ENCODE measurements around the gene CREB1.
"Not testable (repeated sequence)": the region's sequence is repeated elsewhere in the genome, so short reads cannot be mapped to it uniquely, and the experiment has no call there.

The CREB1 gene

GRCh38 chr2:207487650-207488311 is 42.0 kb upstream of the CREB1 start:
- Histone ChIP-seq H3K9me3 (ENCODE audit: low read depth, low read length) (no peaks in the 10 kb centered on the region), H3K9ac (ENCODE audit: insufficient read length) (no peak overlapping the region), H3K27ac (no peak overlapping the region), H3K36me3 (ENCODE audit: insufficient read depth, low read length) (no peaks in the 10 kb centered on the region), H3K4me3 (no peak overlapping the region)
- TF ChIP-seq EZH2 (IDR thresholded peaks at IDR 0.05) (no peak), POLR2AphosphoS5 (IDR thresholded peaks at IDR 0.05; ENCODE audit: borderline replicate concordance, low read depth, low read length) (no peak), FOXP2 (optimal IDR thresholded peaks at IDR 0.05; ENCODE audit: control extremely low read depth, extremely low read length, insufficient read depth) (no peak)
- no peak for DNase-seq (ENCODE audit: low read depth, low spot score)

GRCh38 chr2:207489251-207489650 is 40.5 kb upstream of the CREB1 start:
- Histone ChIP-seq H3K36me3 (ENCODE audit: insufficient read depth, low read length) (no peaks in the 10 kb centered on the region), H3K9me3 (ENCODE audit: low read depth, low read length) (no peaks in the 10 kb centered on the region), H3K9ac (ENCODE audit: insufficient read length) (no peak overlapping the region), H3K27ac (no peak overlapping the region), H3K4me3 (no peak overlapping the region)
- TF ChIP-seq FOXP2 (optimal IDR thresholded peaks at IDR 0.05; ENCODE audit: control extremely low read depth, extremely low read length, insufficient read depth) = no peak
- no peak for TF ChIP-seq EZH2 (IDR thresholded peaks at IDR 0.05)
- TF ChIP-seq POLR2AphosphoS5 (IDR thresholded peaks at IDR 0.05; ENCODE audit: borderline replicate concordance, low read depth, low read length) = no peak
- no peak for DNase-seq (ENCODE audit: low read depth, low spot score)

- Histone ChIP-seq H3K27ac (no peak overlapping the region), H3K36me3 (ENCODE audit: insufficient read depth, low read length) (no peaks in the 10 kb centered on the region), H3K9me3 (ENCODE audit: low read depth, low read length) (no peaks in the 10 kb centered on the region), H3K9ac (ENCODE audit: insufficient read length) (no peak overlapping the region), H3K4me3 (no peak overlapping the region)
- DNase-seq (ENCODE audit: low read depth, low spot score) = no peak
- TF ChIP-seq POLR2AphosphoS5 (IDR thresholded peaks at IDR 0.05; ENCODE audit: borderline replicate concordance, low read depth, low read length) = no peak
- no peak for TF ChIP-seq EZH2 (IDR thresholded peaks at IDR 0.05)
- TF ChIP-seq FOXP2 (optimal IDR thresholded peaks at IDR 0.05; ENCODE audit: control extremely low read depth, extremely low read length, insufficient read depth) = no peak
Measured at GRCh38 chr2:207490441-207490840, 39.3 kb upstream of the CREB1 start.

GRCh38 chr2:207491086-207491485 is 38.7 kb upstream of the CREB1 start:
- Histone ChIP-seq H3K36me3 (ENCODE audit: insufficient read depth, low read length) (no peaks in the 10 kb centered on the region), H3K9me3 (ENCODE audit: low read depth, low read length) (no peaks in the 10 kb centered on the region), H3K27ac (no peak overlapping the region), H3K9ac (ENCODE audit: insufficient read length) (no peak overlapping the region), H3K4me3 (no peak overlapping the region)
- DNase-seq (ENCODE audit: low read depth, low spot score) = no peak
- TF ChIP-seq POLR2AphosphoS5 (IDR thresholded peaks at IDR 0.05; ENCODE audit: borderline replicate concordance, low read depth, low read length) = no peak
- no peak for TF ChIP-seq EZH2 (IDR thresholded peaks at IDR 0.05)
- no peak for TF ChIP-seq FOXP2 (optimal IDR thresholded peaks at IDR 0.05; ENCODE audit: control extremely low read depth, extremely low read length, insufficient read depth)

GRCh38 chr2:207491956-207492355 is 37.8 kb upstream of the CREB1 start:
- Histone ChIP-seq H3K9ac (ENCODE audit: insufficient read length) (no peak overlapping the region), H3K36me3 (ENCODE audit: insufficient read depth, low read length) (no peaks in the 10 kb centered on the region), H3K27ac (no peak overlapping the region), H3K9me3 (ENCODE audit: low read depth, low read length) (no peaks in the 10 kb centered on the region), H3K4me3 (no peak overlapping the region)
- TF ChIP-seq POLR2AphosphoS5 (IDR thresholded peaks at IDR 0.05; ENCODE audit: borderline replicate concordance, low read depth, low read length) (no peak), EZH2 (IDR thresholded peaks at IDR 0.05) (no peak), FOXP2 (optimal IDR thresholded peaks at IDR 0.05; ENCODE audit: control extremely low read depth, extremely low read length, insufficient read depth) (no peak)
- no peak for DNase-seq (ENCODE audit: low read depth, low spot score)

GRCh38 chr2:207492461-207492860 is 37.3 kb upstream of the CREB1 start:
- no peak for DNase-seq (ENCODE audit: low read depth, low spot score)
- Histone ChIP-seq H3K9ac (ENCODE audit: insufficient read length) (no peak overlapping the region), H3K9me3 (ENCODE audit: low read depth, low read length) (no peaks in the 10 kb centered on the region), H3K36me3 (ENCODE audit: insufficient read depth, low read length) (no peaks in the 10 kb centered on the region), H3K27ac (no peak overlapping the region), H3K4me3 (no peak overlapping the region)
- TF ChIP-seq FOXP2 (optimal IDR thresholded peaks at IDR 0.05; ENCODE audit: control extremely low read depth, extremely low read length, insufficient read depth) = no peak
- no peak for TF ChIP-seq EZH2 (IDR thresholded peaks at IDR 0.05)
- no peak for TF ChIP-seq POLR2AphosphoS5 (IDR thresholded peaks at IDR 0.05; ENCODE audit: borderline replicate concordance, low read depth, low read length)

GRCh38 chr2:207494137-207494536 is 35.6 kb upstream of the CREB1 start:
- Histone ChIP-seq H3K27ac (no peak overlapping the region), H3K36me3 (ENCODE audit: insufficient read depth, low read length) (no peaks in the 10 kb centered on the region), H3K9me3 (ENCODE audit: low read depth, low read length) (no peaks in the 10 kb centered on the region), H3K4me3 (no peak overlapping the region), H3K9ac (ENCODE audit: insufficient read length) (no peak overlapping the region)
- TF ChIP-seq POLR2AphosphoS5 (IDR thresholded peaks at IDR 0.05; ENCODE audit: borderline replicate concordance, low read depth, low read length) (no peak), EZH2 (IDR thresholded peaks at IDR 0.05) (no peak), FOXP2 (optimal IDR thresholded peaks at IDR 0.05; ENCODE audit: control extremely low read depth, extremely low read length, insufficient read depth) (no peak)
- DNase-seq (ENCODE audit: low read depth, low spot score) = no peak

- H3K9ac ChIP-seq (ENCODE audit: insufficient read length); H3K9me3 ChIP-seq (ENCODE audit: low read depth, low read length); H3K4me3 ChIP-seq; H3K36me3 ChIP-seq (ENCODE audit: insufficient read depth, low read length); DNase-seq (ENCODE audit: low read depth, low spot score); H3K27ac ChIP-seq: not testable (repeated sequence)
Measured at GRCh38 chr2:207496936-207497335, 32.8 kb upstream of the CREB1 start.

- H3K9ac ChIP-seq (ENCODE audit: insufficient read length) = no peak overlapping the region
- no peak overlapping the region for H3K27ac ChIP-seq
- TF ChIP-seq EZH2 (IDR thresholded peaks at IDR 0.05) (no peak), FOXP2 (optimal IDR thresholded peaks at IDR 0.05; ENCODE audit: control extremely low read depth, extremely low read length, insufficient read depth) (no peak), POLR2AphosphoS5 (IDR thresholded peaks at IDR 0.05; ENCODE audit: borderline replicate concordance, low read depth, low read length) (no peak)
- no peaks in the 10 kb centered on the region for H3K9me3 ChIP-seq (ENCODE audit: low read depth, low read length)
- H3K36me3 ChIP-seq (ENCODE audit: insufficient read depth, low read length) = no peaks in the 10 kb centered on the region
- DNase-seq (ENCODE audit: low read depth, low spot score) = no peak
- H3K4me3 ChIP-seq = no peak overlapping the region
Measured at GRCh38 chr2:207497596-207497995, 32.2 kb upstream of the CREB1 start.
